H4 (cell line): ENCODE measurements around the gene SSC5D. TPM values are rescaled to one million over a fixed set of nuclear protein-coding genes. Genes with fewer than 3 reads are reported as not detected.
"Not testable (repeated sequence)": the region's sequence is repeated elsewhere in the genome, so short reads cannot be mapped to it uniquely, and the experiment has no call there.

Experiments
- DNase-seq: peaks from one replicate; pipeline ENCODE4 v3.0.0-alpha.2; 2015; ENCODE audit warnings: low spot score
- total RNA-seq: library from RNA; depleted of rRNA; stranded (reverse); fragments of >200 nt; shearing (Covaris generic); gene quantifications from 2 replicates; pipeline ENCODE4 v1.2.3, GENCODE V29; 2014

Gene SSC5D
- total RNA-seq, 1 experiment from 2014 or later = 0.23 TPM

DNA sequence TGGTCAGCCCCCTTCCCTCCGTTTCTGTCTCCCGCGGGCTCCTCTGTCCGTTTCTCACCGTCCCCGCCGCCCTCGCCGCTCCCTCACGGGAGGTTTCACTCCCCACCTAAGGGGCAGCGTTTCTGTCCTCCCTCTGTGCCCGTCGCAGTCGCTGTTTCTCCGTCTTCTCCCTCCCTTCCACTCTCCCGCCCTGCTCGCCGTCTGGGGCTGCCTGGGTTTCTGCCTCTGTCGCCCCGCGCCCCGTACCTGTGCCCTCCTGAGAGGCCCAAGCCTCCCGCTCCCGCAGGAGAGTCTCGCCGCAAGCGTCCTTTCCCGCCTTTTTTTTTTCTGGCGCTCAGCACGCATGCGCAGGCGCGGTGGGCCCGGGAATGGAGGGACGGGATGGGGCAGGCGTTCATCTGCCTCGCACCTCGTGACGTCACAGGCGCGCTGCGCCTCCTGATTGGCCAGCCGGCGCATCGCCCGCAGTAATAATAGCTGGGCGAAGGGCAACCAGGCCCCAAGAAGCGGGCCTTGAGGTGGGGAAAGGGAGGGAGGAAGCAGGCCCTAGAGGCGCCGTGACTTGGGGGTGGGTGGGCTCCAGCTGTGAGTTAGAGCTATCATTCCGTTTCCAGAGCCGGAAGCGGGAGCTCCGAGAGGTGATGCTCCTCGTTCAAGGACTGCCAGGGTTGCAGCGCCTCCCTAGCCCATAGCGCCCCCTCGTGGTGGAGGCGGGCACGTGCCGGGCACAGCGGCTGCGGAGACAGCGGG is 15.4 kb downstream of the SSC5D start:
- DNase-seq = peak; percentile 96

DNA sequence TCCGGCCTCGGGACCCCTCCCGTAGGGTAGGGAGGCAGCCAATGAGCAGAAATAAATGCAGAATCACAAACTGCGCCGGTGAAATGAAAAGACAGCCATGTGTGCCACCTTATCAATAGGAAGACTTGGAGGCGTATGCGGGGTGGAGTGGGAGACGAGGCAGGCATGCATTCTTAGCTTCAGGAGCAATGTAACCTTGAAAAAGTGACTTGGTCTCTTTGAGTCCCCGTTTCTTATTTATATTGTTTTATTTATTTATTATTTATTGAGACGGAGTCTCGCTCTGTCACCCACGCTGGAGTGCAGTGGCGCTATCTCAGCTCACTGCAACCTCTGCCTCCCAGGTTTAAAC is 16.0 kb downstream of the SSC5D start:
- no peak for DNase-seq

DNA sequence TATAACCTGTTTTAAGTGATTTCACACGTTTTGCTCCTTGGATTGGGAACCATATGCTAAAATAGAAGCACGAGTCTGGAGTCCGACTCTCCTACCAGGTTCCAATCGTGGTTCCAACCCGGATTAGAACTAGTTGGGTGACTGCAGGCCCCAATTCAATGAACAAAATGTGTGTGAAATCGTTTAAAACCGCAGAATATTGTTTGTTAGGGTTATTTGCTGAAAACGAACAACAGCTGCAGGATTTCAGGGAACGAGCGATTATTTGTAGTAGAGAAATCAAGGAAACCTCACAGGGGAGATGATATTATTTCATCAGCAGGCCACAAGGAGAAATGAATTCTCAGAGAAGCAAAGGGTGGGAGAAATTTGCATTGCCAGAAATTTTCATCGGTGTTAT is 16.7 kb downstream of the SSC5D start:
- no peak for DNase-seq

DNA sequence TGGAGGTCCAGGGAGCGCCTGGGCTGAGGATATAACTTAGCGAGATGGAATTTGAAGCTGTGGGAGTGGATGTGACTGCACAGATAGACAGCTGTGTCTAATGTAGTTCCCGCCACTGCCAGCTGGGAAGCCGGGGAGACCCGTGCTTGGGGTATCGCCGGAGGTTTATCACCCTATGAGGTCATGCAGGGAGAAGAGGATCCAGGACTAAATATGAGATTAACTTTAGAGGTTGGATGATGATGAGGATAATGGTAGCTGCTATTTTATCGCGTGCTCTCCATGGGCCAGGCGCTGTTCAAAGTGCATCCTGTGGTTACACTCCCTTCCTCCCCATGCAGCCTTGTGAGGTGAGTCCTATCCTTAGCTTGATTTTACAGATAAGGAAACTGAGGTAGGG is 19.9 kb downstream of the SSC5D start:
- DNase-seq = no peak

DNA sequence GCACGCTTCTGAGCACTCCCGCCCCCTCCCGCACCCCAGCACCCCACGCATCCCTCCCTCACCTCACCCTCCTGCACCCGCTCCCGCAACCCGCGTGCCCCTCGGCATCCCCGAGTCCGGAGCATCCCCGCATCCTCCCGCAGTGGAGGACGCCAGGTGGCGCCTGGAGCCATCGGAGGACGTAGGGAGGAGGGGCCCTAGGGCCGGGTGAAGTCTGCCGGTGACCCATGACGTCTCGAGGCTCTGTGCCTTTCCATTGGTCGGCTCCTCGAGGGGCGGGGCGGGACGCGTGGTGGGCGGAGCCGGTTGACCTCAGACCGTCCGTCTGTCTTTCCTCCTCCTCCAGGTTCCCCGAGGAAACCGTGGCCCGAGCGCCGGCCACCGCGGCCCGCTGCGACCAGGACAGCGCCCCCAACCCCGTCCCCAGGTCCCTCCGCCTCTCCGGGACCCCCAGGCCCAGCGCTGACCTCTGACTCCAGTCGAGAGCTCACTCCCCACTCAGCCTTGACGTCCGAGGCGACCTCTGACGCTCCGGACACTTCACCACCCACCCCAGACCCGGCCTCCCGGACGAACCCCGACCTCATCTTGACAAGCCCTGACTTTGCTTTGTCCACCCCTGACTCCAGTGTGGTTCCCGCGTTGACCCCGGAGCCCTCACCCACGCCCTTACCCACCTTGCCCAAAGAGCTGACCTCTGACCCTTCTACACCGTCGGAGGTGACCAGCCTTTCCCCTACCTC is 28.8 kb downstream of the SSC5D start:
- DNase-seq = peak; percentile 95

DNA sequence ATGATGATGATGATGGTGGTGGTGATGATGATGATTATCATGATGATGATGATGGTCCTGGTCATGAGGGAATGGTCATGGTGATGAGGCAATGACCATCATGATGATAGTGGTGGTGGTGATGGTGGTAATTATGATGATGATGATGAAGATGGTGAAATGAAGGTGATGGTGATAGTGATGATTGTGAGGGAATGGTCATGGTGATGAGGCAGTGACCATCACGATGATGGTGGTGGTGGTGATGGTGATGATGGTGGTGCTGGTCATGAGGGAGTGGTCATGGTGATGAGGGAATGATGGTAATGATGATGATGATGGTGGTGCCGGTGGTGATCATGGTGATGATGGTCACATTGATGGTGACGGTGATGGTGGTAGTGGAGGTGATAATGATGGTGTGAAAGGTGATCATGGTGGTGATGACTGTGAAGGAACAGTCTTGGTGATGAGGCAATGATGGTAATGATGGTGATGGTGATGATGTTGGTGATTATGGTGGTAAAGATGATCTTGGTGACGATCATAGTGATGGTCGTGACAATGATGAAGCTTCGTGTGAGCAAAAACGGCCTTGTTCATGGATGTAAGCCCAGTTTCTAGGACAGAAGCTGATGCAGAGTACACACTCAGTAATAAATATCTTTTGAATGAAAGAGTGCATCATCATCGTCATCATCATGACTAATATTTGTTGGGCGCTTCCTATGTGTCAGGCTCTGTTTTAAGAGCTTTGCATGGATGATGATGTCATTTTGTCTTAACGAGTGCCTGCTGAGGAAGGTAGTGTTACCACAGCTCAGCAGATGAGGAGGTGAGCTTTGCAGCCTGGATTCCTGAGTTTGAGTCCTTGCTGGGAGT is 31.4 kb downstream of the SSC5D start:
- peak; percentile 67 for DNase-seq

DNA sequence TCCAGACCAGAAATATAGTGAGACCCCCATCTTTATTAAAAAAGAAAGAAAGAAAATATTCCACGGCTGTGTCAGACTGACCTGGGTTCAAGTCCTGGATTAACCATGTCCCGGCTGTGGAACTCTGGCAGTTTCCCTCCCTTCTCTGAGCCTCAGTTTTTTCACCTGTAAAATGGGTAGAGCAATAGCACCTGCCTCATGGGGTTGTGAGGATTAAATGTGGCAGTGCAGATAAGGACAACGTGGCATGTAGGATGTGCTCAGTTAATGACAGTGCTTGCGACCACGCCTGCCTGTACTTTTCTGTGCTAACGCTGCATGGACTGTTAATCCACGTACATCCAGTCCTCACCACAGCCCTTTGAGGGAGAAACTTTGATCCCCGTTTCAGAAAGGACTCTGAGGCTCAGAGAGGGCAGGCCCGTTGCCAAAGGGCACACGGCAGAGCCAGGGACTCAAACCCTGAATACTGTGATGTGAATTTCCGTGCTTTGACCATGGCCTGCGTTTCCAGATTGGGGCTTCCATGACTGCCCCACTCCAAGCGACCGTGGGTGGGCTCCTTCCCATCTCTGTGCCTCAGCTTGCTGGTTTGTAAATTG is 32.6 kb downstream of the SSC5D start:
- DNase-seq = no peak

DNA sequence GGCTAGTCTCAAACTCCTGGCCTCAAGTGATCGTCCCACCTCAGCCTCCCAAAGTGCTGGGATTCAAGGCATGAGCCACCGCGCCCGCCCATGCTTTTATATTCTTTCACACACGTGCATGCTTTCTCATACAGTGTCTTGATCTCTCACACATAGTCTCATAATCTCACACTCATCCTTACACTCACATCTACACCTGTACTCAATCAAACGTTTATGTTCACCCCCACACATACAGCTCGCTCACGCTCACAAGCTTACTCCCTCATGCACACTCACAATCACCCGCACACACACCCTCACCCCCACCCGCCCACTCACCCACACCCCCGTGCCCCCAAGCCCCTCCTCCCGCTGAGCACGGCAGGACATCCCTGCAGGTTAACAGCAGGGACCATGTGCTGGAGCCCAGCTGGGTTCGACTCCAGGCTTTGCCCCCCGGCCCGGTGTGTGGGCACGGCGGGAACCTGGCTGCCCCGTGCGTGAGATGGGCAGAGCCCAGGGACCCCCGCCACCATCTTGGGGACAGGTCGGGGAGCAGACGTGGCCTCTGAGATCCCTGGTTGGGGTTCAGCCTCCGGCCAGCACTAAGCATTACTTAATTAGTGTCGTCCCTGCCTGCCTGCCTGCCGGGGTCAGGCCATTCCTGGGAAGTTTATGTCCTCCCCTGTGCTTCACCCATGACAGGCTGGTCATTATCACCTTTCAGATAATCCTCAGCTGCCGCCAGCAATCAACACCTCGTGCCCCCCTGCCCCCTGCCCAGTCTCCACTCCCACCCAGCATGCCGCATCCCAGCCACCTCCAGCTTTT is 37.3 kb downstream of the SSC5D start:
- DNase-seq = no peak

DNA sequence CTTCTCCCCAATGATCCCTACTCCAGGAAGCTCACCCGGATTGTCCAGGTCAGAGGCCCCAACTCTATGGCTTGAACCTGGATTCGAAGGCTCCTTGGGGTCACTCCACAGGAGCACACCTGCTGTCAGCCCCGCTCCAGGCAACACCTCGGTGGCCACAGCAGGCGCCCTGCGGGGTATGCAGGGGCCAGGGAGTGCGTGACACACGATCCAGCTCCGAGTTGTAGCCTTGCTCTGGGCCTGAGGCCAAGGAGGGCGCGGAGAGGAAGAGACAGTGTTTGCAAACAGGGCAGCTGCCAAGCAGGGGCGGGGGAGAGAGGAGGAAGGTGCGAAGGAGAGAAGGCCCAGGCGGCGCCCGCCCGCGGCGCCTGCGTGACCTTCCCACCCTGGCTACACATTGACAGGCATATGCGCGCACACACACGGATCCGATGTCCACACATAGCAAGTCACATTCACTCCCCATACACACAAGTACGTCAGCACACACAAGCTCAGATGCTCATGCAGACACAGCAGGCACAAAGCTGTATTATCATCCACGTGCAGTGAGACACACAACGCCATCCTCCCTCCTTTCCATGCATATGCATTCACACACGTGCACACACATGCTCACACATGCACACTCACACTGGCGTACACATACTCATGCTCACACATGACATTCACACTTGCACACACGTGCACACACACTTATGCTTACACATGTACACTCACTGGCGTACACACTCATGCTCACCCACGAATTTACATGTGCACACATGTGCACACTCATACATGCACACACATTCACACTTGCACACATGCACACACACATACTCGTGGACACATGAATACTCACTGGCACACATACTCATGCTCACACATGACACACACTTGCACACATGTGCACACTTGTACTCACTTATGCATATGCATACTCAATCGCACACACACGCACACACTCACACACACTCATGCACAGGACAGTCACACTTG is 38.3 kb downstream of the SSC5D start:
- DNase-seq = peak; percentile 53

DNA sequence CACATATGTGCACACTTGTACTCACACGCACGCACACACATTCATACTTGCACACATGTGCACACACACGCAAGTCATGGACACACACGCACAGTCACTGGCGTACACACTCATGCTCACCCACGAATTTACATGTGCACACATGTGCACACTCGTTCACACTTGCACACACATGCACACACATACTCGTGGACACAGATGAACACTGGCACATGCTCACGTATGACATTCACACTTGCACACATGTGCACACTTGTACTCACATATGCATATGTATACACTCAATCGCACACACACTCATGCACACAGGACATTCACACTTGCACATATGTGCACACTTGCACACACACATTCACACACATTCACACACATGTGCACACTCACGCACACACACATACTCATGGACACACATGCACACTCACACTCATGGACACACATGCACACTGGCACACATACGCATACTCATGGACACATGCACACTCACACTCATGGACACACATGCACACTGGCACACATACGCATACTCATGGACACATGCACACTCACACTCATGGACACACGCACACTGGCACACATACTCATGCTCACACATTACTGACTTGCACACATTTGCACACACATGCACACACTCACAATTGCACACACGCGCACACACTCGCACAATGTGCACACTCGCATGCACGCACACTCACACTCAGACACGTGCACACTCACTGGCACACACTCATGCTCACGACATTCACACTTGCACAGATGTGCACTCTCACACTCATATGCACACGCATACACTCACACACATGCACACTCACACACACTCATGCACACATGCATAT is 39.2 kb downstream of the SSC5D start:
- DNase-seq = no peak

DNA sequence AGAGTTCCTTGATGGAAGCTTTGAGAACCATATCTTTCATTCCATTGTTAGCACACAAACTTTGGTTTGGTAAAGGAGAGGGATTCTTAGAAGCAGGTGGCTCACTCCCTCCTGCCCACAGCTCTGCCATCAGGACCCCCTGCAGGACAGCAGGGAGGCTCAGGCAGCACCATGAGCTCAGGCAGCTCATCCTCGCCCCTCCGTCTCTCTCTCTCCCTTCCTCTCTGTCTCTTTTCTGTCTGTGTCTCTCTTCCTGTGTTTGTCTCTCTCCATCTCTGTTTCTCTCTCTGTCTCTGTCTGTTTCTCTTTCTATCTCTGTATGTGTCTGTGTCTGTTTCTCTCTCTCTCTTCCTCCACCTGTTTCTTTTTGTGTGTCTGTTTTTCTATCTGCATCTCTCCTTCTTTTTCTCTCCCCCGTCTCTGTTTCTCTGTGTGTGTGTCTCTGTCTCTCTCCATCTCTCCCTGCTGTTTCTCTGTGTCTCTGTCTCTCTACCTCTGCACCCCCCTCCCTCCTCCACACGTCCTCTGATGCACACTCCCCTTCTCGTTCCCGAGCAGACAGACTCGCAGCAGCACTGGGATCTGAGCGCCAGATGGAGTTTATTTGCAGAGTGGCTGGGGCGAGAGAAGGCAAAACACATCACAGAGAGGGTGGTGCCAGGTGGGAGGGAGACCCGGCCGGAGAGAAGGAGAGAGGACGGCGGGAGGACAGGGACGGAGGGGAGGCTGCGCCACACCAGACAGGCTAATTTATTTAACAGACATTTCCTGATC is 40.0 kb downstream of the SSC5D start:
- no peak for DNase-seq

DNA sequence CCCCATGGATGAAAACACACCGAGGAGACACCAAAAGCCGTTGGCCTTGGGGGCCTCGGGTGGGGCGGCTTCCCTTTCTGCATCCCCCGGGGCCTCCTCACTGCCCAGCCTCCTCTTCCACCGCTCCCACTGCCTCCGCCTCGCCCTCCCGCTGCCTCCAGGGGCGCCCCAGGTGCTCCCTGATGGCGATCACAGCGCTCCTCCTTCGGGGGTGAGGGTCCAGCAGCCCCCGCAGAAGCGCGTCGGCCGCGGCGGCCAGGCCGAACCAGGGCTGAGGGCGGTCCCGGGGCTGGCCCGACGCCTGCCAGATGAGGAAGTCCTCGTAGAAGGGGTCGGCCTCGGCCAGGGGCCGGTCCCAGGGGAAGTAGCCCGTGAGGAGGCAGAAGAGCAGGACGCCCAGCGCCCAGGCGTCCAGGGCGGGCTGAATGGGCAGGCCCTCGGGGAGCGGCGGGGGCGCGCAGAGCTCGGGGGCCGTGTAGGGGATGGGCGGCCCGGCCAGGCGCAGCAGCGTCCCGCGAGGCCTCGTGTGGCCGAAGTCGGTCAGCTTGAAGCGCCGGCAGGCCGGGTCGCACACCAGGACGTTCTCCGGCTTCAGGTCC is 41.5 kb downstream of the SSC5D start:
- no peak for DNase-seq

DNA sequence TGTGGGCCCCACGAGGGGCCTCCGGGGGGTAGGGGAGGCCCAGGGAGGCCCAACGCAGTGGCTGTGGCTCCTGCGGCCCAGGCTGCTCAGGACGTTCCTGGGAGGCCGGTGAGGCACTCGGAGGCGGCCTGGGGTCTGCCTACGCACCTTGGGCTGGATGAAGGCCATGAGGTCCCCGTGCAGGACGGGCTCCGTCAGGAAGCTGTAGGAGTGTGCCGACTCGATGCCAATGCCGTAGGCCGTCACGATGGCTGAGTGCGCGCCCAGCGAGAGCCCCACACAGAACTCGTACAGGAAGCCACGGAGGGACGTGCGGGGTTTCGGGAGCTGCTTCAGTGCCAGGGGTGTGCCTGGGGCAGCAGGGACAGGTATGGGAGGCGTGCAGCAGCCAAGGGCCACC is 42.8 kb downstream of the SSC5D start:
- DNase-seq = no peak

DNA sequence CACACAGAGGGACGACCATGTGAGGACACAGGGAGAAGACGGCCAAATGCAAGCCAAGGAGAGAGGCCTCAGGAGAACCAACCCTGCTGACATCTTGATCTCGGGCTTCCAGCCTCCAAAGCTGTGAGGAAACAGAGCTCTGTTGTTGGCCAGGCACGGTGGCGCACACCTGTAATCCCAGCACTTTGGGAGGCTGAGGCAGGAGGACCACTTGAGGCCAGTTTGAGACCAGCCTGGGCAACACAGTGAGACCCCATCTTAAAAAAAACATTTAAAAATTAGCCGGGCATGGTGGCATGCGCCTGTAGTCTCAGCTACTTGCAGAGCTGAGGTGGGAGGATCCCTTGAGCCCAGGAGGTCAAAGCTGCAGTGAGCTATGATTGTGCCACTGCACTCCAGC is 46.0 kb downstream of the SSC5D start:
- DNase-seq = not testable (repeated sequence)

DNA sequence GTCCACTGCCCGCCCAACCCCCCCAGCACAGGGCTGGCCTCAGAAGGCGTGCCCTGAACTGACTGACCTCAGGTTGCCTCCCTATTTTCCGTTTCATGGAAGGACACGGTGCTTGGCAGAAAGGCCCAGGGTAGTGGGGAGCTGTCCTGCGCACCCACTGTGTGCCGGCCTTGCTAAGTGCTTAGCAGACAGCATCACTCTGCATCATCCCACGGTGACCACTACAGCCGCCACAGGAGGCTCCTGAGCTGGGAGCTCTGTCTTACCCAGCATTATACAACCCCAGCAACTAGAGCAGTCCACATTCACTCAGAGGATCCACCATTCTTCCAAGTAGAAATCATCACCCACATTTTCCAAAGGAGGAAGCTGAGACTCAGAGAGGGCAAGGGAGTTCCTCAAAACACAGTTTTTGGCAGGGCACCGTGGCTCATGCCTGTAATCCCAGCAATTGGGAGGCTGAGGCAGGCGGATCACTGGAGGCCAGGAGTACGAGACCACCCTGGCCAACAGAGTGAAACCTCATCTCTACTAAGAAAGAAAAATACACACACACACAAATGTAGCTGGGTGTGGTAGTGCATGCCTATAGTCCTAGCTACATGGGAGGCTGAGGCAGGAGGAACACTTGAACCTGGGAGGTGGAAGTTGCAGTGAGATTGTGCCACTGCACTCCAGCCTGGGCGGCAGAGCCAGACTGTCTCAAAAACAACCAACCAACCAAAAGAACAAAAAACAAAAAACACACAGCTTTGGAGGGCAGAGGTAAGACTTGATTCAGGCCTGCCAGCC is 47.1 kb downstream of the SSC5D start:
- no peak for DNase-seq

DNA sequence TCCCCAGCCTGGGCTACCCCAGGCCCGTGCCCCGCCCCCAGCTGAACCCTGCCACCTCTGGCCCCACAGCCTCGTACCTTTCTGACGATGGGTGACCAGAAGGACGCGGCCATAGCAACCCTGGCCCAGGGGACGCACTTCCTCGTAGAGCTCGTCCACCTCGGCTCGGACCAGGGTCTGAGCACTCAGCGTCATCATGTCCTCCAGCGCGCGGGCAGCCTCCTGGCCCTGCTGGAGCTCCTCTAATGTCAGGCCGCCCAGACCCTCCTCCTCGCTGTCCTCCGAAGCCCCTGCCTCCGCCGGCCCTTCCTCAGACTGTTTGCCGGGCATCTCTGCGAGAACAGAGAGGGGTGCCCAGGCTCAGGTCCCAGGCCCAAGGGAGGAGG is 47.7 kb downstream of the SSC5D start:
- DNase-seq = no peak

DNA sequence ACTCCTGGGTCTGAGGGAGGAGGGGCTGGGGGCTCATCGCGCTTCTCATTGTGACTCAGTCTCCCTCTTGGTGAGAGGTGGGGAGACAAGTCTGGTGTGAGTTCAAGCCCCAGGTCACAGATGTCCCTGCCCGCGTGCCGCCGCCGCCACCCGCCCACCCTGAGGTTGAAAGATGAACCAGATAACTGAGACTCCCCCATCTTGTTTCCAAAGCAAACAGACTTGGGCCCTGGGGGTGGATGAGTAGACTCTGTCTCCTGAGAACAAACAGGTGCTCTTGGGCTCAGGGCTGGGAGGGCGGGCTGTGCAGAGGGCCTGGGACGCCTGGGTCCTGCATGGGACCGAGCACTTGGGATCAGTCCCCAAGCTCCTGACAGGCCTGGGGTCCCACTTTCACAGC is 48.1 kb downstream of the SSC5D start:
- no peak for DNase-seq
